Neural progenitor cell (in vitro differentiated cells): ENCODE results near the gene MDM1. TPM values are rescaled to one million over a fixed set of nuclear protein-coding genes. Genes with fewer than 3 reads are reported as not detected.

Source experiments
- total RNA-seq: library from RNA; depleted of rRNA; stranded (reverse); fragments of >200 nt; gene quantifications from 2 replicates; pipeline ENCODE4 v1.2.3, GENCODE V29; 2015; ENCODE audit warnings: low replicate concordance

Gene MDM1
- total RNA-seq, 1 donor from 2014 or later = 47.2 TPM

Other genes with a start within 250 kb of the MDM1 start
- gene IFNG, start 172.6 kb downstream of the MDM1 start, total RNA-seq = not detected in 2 replicates
- gene IL26, start 106.6 kb downstream of the MDM1 start, total RNA-seq = not detected in 2 replicates
- not detected in 2 replicates for gene IL22, start 78.8 kb downstream of the MDM1 start, total RNA-seq